B cell (primary cell): ENCODE results near the gene TYW1B. TPM values are rescaled to one million over a fixed set of nuclear protein-coding genes. Genes with fewer than 3 reads are reported as not detected.
"Not testable (repeated sequence)": the region's sequence is repeated elsewhere in the genome, so short reads cannot be mapped to it uniquely, and the experiment has no call there.

Source experiments
- ATAC-seq: fragments of 200-7000 bp; cut with Tn5 transposase; one replicate; pipeline ENCODE4 v1.10.0; 2021; ENCODE audit warnings: low read depth, mild to moderate bottlenecking, moderate number of reproducible peaks, moderate library complexity
- CTCF ChIA-PET: fragments of 350-600 bp; sonication (Branson Sonifier 250); formaldehyde crosslinking; loops from one replicate; lab custom pipeline; 2021; ENCODE audit warnings: antibody characterized with exemption, inconsistent platforms; lab: Charles Lee
- POLR2A ChIA-PET: fragments of 350-600 bp; sonication (Branson Sonifier 250); formaldehyde crosslinking; loops from one replicate; lab custom pipeline; 2021; ENCODE audit warnings: antibody characterized with exemption; lab: Charles Lee
- DNase-seq: peaks from one replicate; pipeline ENCODE4 v3.0.0; 2013
- H2AFZ ChIP-seq: 2 replicates; pipeline ENCODE4 v1.6.1; 2012; ENCODE audit warnings: mild to moderate bottlenecking, low read depth, low read length; ENCODE audit not compliant: insufficient read depth, poor library complexity, severe bottlenecking
- H3K27ac ChIP-seq, 2 donors: 1 replicate in 1 of 2; 2 replicates in 1 of 2; pipeline ENCODE4 v1.5.1; 2012 to 2013; ENCODE audit warnings: low read length in 2 of 2, mild to moderate bottlenecking in 2 of 2, moderate library complexity in 1 of 2
- H3K27me3 ChIP-seq, 4 experiments: fragments of 200-600 bp in 1 of 4; sonication (generic) in 1 of 4; replicated peaks in 1 of 4; 1 replicate in 2 of 4; 2 replicates in 2 of 4; pipeline versions ENCODE4 v1.6.1 to v1.7.0; 2013 to 2016; ENCODE audit warnings: low read length in 3 of 4, mild to moderate bottlenecking in 2 of 4, mixed read lengths in 1 of 4, moderate library complexity in 1 of 4; ENCODE audit not compliant: insufficient read depth in 4 of 4, control insufficient read depth in 3 of 4; ENCODE audit errors: control extremely low read depth in 1 of 4
- H3K36me3 ChIP-seq, 2 experiments: replicated peaks in 1 of 2; 1 replicate in 1 of 2; 2 replicates in 1 of 2; pipeline versions ENCODE4 v1.6.1 to v1.7.1; 2013; ENCODE audit warnings: low read length in 1 of 2; ENCODE audit not compliant: insufficient read depth in 2 of 2, control insufficient read depth in 1 of 2; ENCODE audit errors: control extremely low read depth in 1 of 2, extremely low read depth in 1 of 2
- H3K4me1 ChIP-seq, 2 donors: fragments of 200-600 bp in 1 of 2; sonication (generic) in 1 of 2; 1 replicate in 1 of 2; 2 replicates in 1 of 2; pipeline versions ENCODE4 v1.5.1 to v1.6.1; 2013 to 2017; ENCODE audit warnings: low read length in 2 of 2; ENCODE audit not compliant: control insufficient read depth in 2 of 2, insufficient read depth in 2 of 2
- H3K4me2 ChIP-seq: replicated peaks from 2 replicates; pipeline ENCODE3; 2012; ENCODE audit warnings: mild to moderate bottlenecking, low read depth, low read length; ENCODE audit not compliant: poor library complexity, severe bottlenecking
- H3K4me3 ChIP-seq, 5 experiments: fragments of 200-600 bp in 1 of 5; sonication (generic) in 1 of 5; 1 replicate in 3 of 5; 2 replicates in 2 of 5; pipeline versions ENCODE4 v1.5.1 to v1.7.0; 2011 to 2016; ENCODE audit warnings: low read length in 4 of 5, mild to moderate bottlenecking in 4 of 5, low read depth in 2 of 5, control low read depth in 1 of 5, moderate library complexity in 1 of 5; ENCODE audit not compliant: insufficient read depth in 1 of 5; ENCODE audit errors: control extremely low read depth in 1 of 5, extremely low read depth in 1 of 5
- H3K79me2 ChIP-seq: fragments of 200-600 bp; sonication (generic); one replicate; pipeline ENCODE4 v1.6.0; 2016; ENCODE audit warnings: low read length; ENCODE audit not compliant: control insufficient read depth, insufficient read depth
- H3K9ac ChIP-seq: fragments of 200-600 bp; sonication (generic); 2 replicates; pipeline ENCODE4 v1.6.1; 2017; ENCODE audit warnings: mild to moderate bottlenecking, low read length, moderate library complexity
- H3K9me3 ChIP-seq, 3 donors: one replicate each; pipeline versions ENCODE4 v1.6.1 to v1.7.1; 2013; ENCODE audit warnings: low read length in 2 of 3; ENCODE audit not compliant: control insufficient read depth in 2 of 3, insufficient read depth in 1 of 3; ENCODE audit errors: control extremely low read depth in 1 of 3
- H4K20me1 ChIP-seq: 2 replicates; pipeline ENCODE4 v1.6.0; 2012; ENCODE audit warnings: mild to moderate bottlenecking, low read length; ENCODE audit not compliant: insufficient read depth, control insufficient read depth, poor library complexity, severe bottlenecking
- H3K27ac Mint-ChIP-seq: one replicate; pipeline ENCODE4 v1.8.0; 2021; ENCODE audit warnings: mixed read lengths
- H3K27me3 Mint-ChIP-seq: one replicate; pipeline ENCODE4 v1.8.0; 2021; ENCODE audit warnings: mixed read lengths
- H3K4me1 Mint-ChIP-seq: one replicate; pipeline ENCODE4 v1.8.0; 2021; ENCODE audit warnings: mixed read lengths
- H3K4me3 Mint-ChIP-seq: one replicate; pipeline ENCODE4 v1.8.0; 2021; ENCODE audit warnings: mixed read lengths
- H3K9me3 Mint-ChIP-seq: one replicate; pipeline ENCODE4 v1.8.0; 2022; ENCODE audit warnings: mixed read lengths; ENCODE audit not compliant: insufficient read depth
- CTCF ChIP-seq: fragments of 200-600 bp; IDR thresholded peaks from one replicate; pipeline ENCODE4 v1.8.0; 2022; ENCODE audit warnings: antibody characterized with exemption, mild to moderate bottlenecking
- EZH2 ChIP-seq: IDR thresholded peaks from 2 replicates; pipeline ENCODE4 v1.6.1; 2012; ENCODE audit warnings: borderline replicate concordance, low read depth, mild to moderate bottlenecking, moderate library complexity, low read length; ENCODE audit not compliant: insufficient read depth, poor library complexity, severe bottlenecking
- WGBS: methylation state at CpG from one replicate; pipeline ENCODE4 v1.1.5; 2013; ENCODE audit warnings: missing lambda C conversion rate; ENCODE audit not compliant: insufficient coverage; 5-methylcytosine and 5-hydroxymethylcytosine counted together
- intact Hi-C: fragments of 100-400 bp; cut with micrococcal nuclease; formaldehyde crosslinking; loops from one replicate; pipeline ENCODE4 v1.10.0; 2022
- polyA plus RNA-seq: library from polyadenylated mRNA; depleted of rRNA; stranded (reverse); fragments of >200 nt; gene quantifications from 2 replicates; pipeline ENCODE4 v1.2.3, GENCODE V29; 2012
- total RNA-seq, 2 donors: library from RNA; stranded (reverse); fragments of 120-200 nt in 1 of 2; gene quantifications; 1 replicate in 1 of 2; 2 replicates in 1 of 2; pipeline versions ENCODE4 v1.2.3 to v1.2.4, GENCODE V29; 2013 to 2022

The TYW1B gene
- total and polyA plus RNA-seq, 2 donors (not counting 1 experiment from before 2014, with no cell fraction given), result 4.4 to 9.4 TPM

DNA sequence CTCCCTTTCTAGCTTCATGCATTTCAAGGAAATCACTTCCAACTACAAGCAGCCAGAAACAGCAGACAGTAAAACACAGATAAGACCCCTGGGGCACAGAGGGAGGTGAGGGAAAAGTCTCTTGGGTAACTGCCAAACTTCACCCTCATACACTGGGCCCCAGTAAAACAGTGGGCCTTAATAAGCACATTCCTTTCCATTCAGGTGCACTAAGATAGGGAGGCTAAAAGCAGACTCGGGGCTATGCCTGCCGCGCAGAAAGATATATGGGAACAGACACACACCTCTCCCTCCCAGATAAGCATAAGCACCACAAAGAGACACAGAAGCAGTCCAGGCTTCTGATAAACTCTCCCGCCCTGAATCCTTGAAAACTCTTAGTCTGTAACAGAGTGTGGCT lies 117.0 kb downstream of the TYW1B start:
- DNase-seq, result no peak
- intact Hi-C loops, result no loop called here

DNA sequence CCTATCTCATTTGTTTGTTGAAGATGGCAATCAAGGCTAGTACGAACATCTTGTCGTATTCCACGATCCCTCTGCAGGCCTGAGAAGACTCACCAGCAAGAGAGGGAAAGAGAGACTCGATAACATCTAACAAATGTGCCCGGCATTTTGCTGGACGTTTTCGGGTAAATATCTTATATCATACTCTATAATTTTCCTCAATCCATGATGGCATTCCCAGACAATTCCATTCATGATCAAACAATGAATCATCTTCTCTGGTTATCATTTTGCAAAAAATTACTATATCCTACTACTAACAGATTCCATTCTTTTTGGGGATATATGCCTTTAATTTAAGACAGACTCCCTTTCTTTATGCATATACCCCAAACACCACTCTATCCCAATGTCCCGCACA lies 118.1 kb downstream of the TYW1B start:
- Histone ChIP-seq H3K4me1 (no peaks in the 10 kb centered on the region), H3K9me3 (no peaks in the 10 kb centered on the region), H3K27ac (no peak overlapping the region), H3K4me2 (no peak overlapping the region), H4K20me1 (no peaks in the 10 kb centered on the region), H3K9ac (no peak overlapping the region), H3K4me3 (no peak overlapping the region), H2AFZ (no peak overlapping the region), H3K36me3 (peaks cover 0 to 2% of the 10 kb centered on the region in 2 experiments), H3K27me3 (no peaks in the 10 kb centered on the region), H3K79me2 (no peaks in the 10 kb centered on the region)
- intact Hi-C loops, result no loop called here
- no peaks in the 10 kb centered on the region for H3K9me3 Mint-ChIP-seq
- no peak for DNase-seq
- H3K4me3 Mint-ChIP-seq, result no peak overlapping the region
- H3K27me3 Mint-ChIP-seq, result no peaks in the 10 kb centered on the region
- H3K4me1 Mint-ChIP-seq, result no peaks in the 10 kb centered on the region
- no peak for ATAC-seq
- POLR2A ChIA-PET, result no interaction called here
- H3K27ac Mint-ChIP-seq, result no peak overlapping the region
- TF ChIP-seq EZH2 (no peak), CTCF (no peak)
- 93% methylated on average over 3 of the region's 8 CpGs for WGBS
- CTCF ChIA-PET, result no interaction called here

More for the DNA sequence above, 117.0 kb downstream of the TYW1B start:
- WGBS, result 93% methylated on average over 3 of the region's 4 CpGs
- Histone ChIP-seq H3K4me2 (no peak overlapping the region), H3K4me3 (no peak overlapping the region), H3K9me3 (no peaks in the 10 kb centered on the region), H3K27me3 (no peaks in the 10 kb centered on the region), H3K4me1 (no peaks in the 10 kb centered on the region), H3K79me2 (no peaks in the 10 kb centered on the region), H3K9ac (no peak overlapping the region), H3K36me3 (peaks cover 0 to 2% of the 10 kb centered on the region in 2 experiments), H3K27ac (no peak overlapping the region), H2AFZ (no peak overlapping the region), H4K20me1 (no peaks in the 10 kb centered on the region)
- Mint-ChIP-seq H3K4me1 (no peaks in the 10 kb centered on the region), H3K9me3 (no peaks in the 10 kb centered on the region), H3K27me3 (no peaks in the 10 kb centered on the region), H3K4me3 (no peak overlapping the region), H3K27ac (no peak overlapping the region)
- CTCF ChIA-PET, result no interaction called here
- no peak for TF ChIP-seq EZH2
- no peak for TF ChIP-seq CTCF
- POLR2A ChIA-PET, result no interaction called here
- no peak for ATAC-seq

- no CpG with 5 or more reads among the region's 3 CpGs for WGBS
Measured at GRCh38 chr7:72708371-72709050, 119.5 kb downstream of the TYW1B start.

More at GRCh38 chr7:72708371-72709050, 119.5 kb downstream of the TYW1B start:
- CTCF ChIA-PET, H3K79me2 ChIP-seq, DNase-seq, POLR2A ChIA-PET, H3K9me3 Mint-ChIP-seq, ATAC-seq, H3K9ac ChIP-seq, H3K4me3 ChIP-seq, H3K27me3 ChIP-seq, H4K20me1 ChIP-seq, H3K36me3 ChIP-seq, H3K4me3 Mint-ChIP-seq, H3K4me1 Mint-ChIP-seq, H3K27ac Mint-ChIP-seq, H3K27ac ChIP-seq, H3K9me3 ChIP-seq, H3K27me3 Mint-ChIP-seq, H3K4me2 ChIP-seq, H2AFZ ChIP-seq, intact Hi-C loops, H3K4me1 ChIP-seq: not testable (repeated sequence)
